Calu3 (cell line): Measurements from ENCODE around the gene PPAN. TPM values are rescaled to one million over a fixed set of nuclear protein-coding genes. Genes with fewer than 3 reads are reported as not detected.

Source experiments
- BruUV-seq: library from RNA; stranded (reverse); fragments of 400-500 nt; replicated peaks from 2 replicates; lab custom pipeline; 2021; lab: Mats Ljungman, UMichigan
- CTCF ChIA-PET: fragments of 300-600 bp; sonication (Branson Sonifier 250); formaldehyde crosslinking; loops from one replicate; lab custom pipeline; 2022; ENCODE audit warnings: antibody characterized with exemption; lab: Charles Lee
- DNase-seq: peaks from one replicate; pipeline ENCODE4 v3.0.0; 2022
- H3K27ac Mint-ChIP-seq: one replicate; pipeline ENCODE4 v1.8.0; 2022; ENCODE audit warnings: mixed read lengths; ENCODE audit not compliant: unreplicated experiment
- H3K27me3 Mint-ChIP-seq: one replicate; pipeline ENCODE4 v1.8.0; 2022; ENCODE audit warnings: mixed read lengths; ENCODE audit not compliant: unreplicated experiment
- H3K36me3 Mint-ChIP-seq: one replicate; pipeline ENCODE4 v1.8.0; 2022; ENCODE audit warnings: mild to moderate bottlenecking, moderate library complexity, mixed read lengths; ENCODE audit not compliant: insufficient read depth, unreplicated experiment
- H3K4me1 Mint-ChIP-seq: one replicate; pipeline ENCODE4 v1.8.0; 2022; ENCODE audit warnings: mild to moderate bottlenecking, low read depth, mixed read lengths; ENCODE audit not compliant: unreplicated experiment
- H3K4me3 Mint-ChIP-seq: one replicate; pipeline ENCODE4 v1.8.0; 2022; ENCODE audit warnings: mild to moderate bottlenecking, low read depth, moderate library complexity, mixed read lengths; ENCODE audit not compliant: unreplicated experiment
- H3K9me3 Mint-ChIP-seq: one replicate; pipeline ENCODE4 v1.8.0; 2022; ENCODE audit warnings: low read depth, mixed read lengths; ENCODE audit not compliant: unreplicated experiment
- intact Hi-C: fragments of 100-400 bp; cut with micrococcal nuclease; formaldehyde crosslinking; loops from one replicate; pipeline ENCODE4 v1.10.0; 2022; ENCODE audit not compliant: unreplicated experiment
- total RNA-seq: library from RNA; stranded (reverse); gene quantifications from 2 replicates; pipeline ENCODE4 v1.2.3, GENCODE V29; 2022
- TF ChIP-seq, protein P1 (sequence below): fragments of 200-600 bp; IDR thresholded peaks from one replicate; pipeline ENCODE4 v1.8.0; 2022; ENCODE audit warnings: antibody characterized with exemption; ENCODE audit not compliant: unreplicated experiment

The PPAN gene
- total RNA-seq, 1 experiment from 2014 or later = 52.2 TPM

DNA sequence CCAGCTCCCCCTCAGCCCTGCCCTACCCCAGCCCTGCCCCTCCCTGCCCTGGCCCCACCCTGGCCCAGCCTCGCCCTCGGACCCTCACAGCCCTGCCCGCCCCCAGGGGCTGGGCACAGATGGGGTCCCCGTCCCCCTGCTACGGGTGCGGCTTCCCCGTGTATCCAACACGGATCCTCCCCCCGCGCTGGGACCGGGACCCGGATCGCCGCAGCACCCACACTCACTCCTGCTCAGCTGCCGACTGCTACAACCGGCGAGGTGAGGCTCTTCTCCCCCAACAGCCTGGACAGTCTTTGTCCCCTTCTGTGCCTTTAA is 14.8 kb upstream of the PPAN start:
- H3K27ac Mint-ChIP-seq = peak overlapping the region; percentile 56
- TF ChIP-seq, protein P1, sequence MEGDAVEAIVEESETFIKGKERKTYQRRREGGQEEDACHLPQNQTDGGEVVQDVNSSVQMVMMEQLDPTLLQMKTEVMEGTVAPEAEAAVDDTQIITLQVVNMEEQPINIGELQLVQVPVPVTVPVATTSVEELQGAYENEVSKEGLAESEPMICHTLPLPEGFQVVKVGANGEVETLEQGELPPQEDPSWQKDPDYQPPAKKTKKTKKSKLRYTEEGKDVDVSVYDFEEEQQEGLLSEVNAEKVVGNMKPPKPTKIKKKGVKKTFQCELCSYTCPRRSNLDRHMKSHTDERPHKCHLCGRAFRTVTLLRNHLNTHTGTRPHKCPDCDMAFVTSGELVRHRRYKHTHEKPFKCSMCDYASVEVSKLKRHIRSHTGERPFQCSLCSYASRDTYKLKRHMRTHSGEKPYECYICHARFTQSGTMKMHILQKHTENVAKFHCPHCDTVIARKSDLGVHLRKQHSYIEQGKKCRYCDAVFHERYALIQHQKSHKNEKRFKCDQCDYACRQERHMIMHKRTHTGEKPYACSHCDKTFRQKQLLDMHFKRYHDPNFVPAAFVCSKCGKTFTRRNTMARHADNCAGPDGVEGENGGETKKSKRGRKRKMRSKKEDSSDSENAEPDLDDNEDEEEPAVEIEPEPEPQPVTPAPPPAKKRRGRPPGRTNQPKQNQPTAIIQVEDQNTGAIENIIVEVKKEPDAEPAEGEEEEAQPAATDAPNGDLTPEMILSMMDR = no peak
- H3K4me3 Mint-ChIP-seq = no peak overlapping the region
- no peak for DNase-seq
- CTCF ChIA-PET = no interaction called here
- H3K27me3 Mint-ChIP-seq = no peaks in the 10 kb centered on the region
- H3K36me3 Mint-ChIP-seq = peaks cover 48% of the 10 kb centered on the region
- no peaks in the 10 kb centered on the region for H3K4me1 Mint-ChIP-seq
- H3K9me3 Mint-ChIP-seq = peaks cover 2% of the 10 kb centered on the region
- intact Hi-C loops = no loop called here
- BruUV-seq = no TSS peak

DNA sequence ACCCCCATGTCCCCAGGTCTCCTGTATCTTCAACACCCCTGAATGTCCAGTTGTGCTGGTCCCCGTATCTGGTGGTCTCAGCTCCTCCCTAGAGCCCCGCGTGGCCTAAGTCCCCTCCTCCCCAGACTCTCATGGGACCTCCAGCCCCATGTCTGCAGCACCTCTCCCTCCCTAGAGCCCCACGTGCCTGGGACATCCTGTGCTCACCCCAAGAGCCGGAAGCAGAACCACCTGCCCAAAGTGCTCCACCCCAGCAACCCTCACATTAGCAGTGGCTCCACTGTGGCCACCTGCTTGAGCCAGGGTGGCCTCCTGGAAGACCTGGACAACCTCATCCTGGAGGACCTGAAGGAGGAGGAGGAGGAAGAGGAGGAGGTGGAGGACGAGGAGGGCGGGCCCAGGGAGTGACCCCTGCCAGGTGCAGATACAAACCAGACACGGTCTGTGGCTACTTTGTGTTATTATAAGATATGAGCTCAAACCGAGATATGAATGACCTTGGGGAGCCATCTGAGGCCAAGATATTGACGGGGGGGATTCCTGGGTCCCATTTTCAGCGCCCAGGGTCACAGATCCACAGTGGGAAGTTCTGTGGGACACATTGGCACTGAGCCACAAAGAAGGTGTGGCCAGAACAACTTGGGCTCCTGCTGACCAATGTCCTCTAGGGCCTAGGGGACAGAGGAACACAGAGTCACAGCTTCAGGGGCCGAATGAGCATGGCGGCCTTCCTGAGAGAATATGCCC is 14.1 kb upstream of the PPAN start:
- Mint-ChIP-seq H3K9me3 (peaks cover 2% of the 10 kb centered on the region), H3K4me3 (no peak overlapping the region), H3K27ac (peak overlapping the region; percentile 56), H3K36me3 (peaks cover 43% of the 10 kb centered on the region), H3K27me3 (no peaks in the 10 kb centered on the region), H3K4me1 (no peaks in the 10 kb centered on the region)
- TSS peak; percentile 23 for BruUV-seq
- intact Hi-C loops = no loop called here
- CTCF ChIA-PET = no interaction called here
- no peak for DNase-seq
- TF ChIP-seq, protein P1 = no peak

DNA sequence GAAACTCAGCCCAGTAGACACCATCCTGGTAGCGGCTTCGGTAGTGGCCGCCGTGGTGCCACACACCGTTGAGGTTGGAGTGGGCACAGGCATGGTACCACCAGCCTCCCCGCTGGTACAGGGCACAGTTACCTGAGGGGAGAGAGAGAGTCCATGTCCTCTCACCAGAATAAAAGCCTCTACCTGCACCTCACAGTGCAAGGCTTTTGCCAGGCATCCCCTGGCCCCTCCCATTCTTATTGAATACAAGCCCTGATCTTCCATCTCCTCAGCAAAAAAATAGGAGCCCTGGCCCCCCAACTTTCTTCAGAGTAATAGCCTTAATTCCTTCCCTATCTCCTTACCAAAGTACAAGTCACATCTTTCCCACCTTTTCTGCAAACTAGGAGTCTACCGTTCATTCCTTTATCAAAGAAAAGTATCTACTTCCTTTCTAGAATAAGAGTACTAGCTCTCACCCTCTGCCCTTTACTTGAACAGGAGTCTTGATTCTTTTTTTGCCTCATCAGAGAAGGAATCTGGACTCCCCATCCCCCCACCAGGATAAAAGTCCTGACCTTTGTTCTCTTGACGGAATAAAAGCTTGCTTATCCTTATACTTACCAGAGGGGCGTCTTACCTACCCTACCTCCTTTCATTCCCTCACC is 13.4 kb upstream of the PPAN start:
- Mint-ChIP-seq H3K27ac (no peak overlapping the region), H3K27me3 (no peaks in the 10 kb centered on the region), H3K36me3 (peaks cover 38% of the 10 kb centered on the region), H3K9me3 (peaks cover 2% of the 10 kb centered on the region), H3K4me3 (no peak overlapping the region), H3K4me1 (no peaks in the 10 kb centered on the region)
- BruUV-seq = no TSS peak
- no peak for DNase-seq
- CTCF ChIA-PET = no interaction called here
- intact Hi-C loops = no loop called here
- TF ChIP-seq, protein P1 = no peak

DNA sequence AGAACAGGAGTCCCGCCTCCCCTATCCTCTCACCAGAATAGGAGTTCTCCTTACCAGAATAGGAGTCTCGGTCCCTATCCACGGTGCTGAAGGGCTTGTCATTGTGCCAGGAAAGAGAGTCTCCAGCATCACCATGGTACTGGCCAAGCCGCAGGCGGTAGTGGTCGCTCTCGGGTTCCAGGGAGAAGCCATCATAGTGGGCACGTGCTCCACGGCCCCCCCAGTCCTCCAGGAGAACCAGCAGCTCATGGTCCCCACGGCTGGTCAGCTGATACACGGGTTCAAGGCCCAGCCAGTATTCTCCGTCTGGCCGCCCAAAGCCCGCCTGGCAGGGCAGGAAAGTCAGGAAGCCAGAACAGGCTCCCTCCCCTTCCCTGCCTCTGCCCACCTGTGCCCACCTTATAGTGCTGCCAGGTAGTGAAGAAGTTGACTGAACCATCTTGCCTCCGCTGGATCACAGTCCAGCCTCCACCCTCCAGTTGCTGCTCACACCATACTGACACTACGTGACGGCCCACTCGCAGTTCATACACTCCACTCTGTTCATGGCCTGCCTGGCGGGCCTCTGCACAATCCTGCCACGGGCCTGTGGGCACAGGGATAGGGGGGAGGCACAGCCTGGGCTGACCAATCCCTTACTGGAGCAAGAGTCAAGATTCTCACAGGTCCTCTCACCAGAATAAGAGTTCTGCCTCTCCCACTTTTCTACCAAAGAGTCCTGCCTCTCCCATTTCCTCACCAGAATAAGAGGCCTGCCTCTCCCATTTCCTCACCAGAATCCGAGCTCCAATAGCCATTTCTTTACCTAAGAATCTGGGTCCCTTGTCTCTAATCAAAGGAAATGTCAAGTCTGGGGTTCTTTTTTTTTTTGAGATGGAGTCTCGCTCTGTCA is 12.6 kb upstream of the PPAN start:
- H3K27me3 Mint-ChIP-seq = no peaks in the 10 kb centered on the region
- H3K4me3 Mint-ChIP-seq = no peak overlapping the region
- no peaks in the 10 kb centered on the region for H3K4me1 Mint-ChIP-seq
- TF ChIP-seq, protein P1 = no peak
- CTCF ChIA-PET = no interaction called here
- H3K36me3 Mint-ChIP-seq = peaks cover 38% of the 10 kb centered on the region
- BruUV-seq = no TSS peak
- peaks cover 2% of the 10 kb centered on the region for H3K9me3 Mint-ChIP-seq
- H3K27ac Mint-ChIP-seq = no peak overlapping the region
- DNase-seq = no peak
- intact Hi-C loops = no loop called here
